LNCaP clone FGC (cell line): ENCODE results near the gene ARID5B.

Experiments
- DNase-seq: peaks from one replicate; pipeline ENCODE4 v3.0.0-alpha.2; 2011; ENCODE audit warnings: low read depth
- H3K4me3 ChIP-seq: 2 replicates; pipeline ENCODE4 v1.5.1; 2011; ENCODE audit warnings: mild to moderate bottlenecking, low read depth, low read length, control low read depth
- CTCF ChIP-seq: IDR thresholded peaks from 2 replicates; pipeline ENCODE4 v1.5.1; 2012; ENCODE audit warnings: mild to moderate bottlenecking; ENCODE audit not compliant: control insufficient read depth, insufficient read depth; ENCODE audit errors: extremely low read depth

Gene ARID5B

GRCh38 chr10:61951144-61951483, 49.6 kb downstream of the ARID5B start:
- no peak for DNase-seq
- TF ChIP-seq CTCF, result no peak

GRCh38 chr10:61952028-61952674, 50.7 kb downstream of the ARID5B start:
- TF ChIP-seq CTCF, result no peak
- no peak overlapping the region for H3K4me3 ChIP-seq
- no peak for DNase-seq

More at GRCh38 chr10:61951144-61951483, 49.6 kb downstream of the ARID5B start:
- H3K4me3 ChIP-seq, result no peak overlapping the region

GRCh38 chr10:61953183-61953582, 51.7 kb downstream of the ARID5B start:
- TF ChIP-seq CTCF, result no peak
- H3K4me3 ChIP-seq, result no peak overlapping the region
- no peak for DNase-seq

- no peak for TF ChIP-seq CTCF
- no peak overlapping the region for H3K4me3 ChIP-seq
Measured at GRCh38 chr10:61957806-61958205, 56.3 kb downstream of the ARID5B start.

GRCh38 chr10:61958311-61958710, 56.8 kb downstream of the ARID5B start:
- H3K4me3 ChIP-seq, result no peak overlapping the region
- DNase-seq, result no peak
- TF ChIP-seq CTCF, result no peak

More at GRCh38 chr10:61957806-61958205, 56.3 kb downstream of the ARID5B start:
- DNase-seq, result no peak

- DNase-seq, result no peak
- H3K4me3 ChIP-seq, result no peak overlapping the region
- no peak for TF ChIP-seq CTCF
Measured at GRCh38 chr10:61958805-61959204, 57.3 kb downstream of the ARID5B start.

GRCh38 chr10:61959814-61960213, 58.3 kb downstream of the ARID5B start:
- DNase-seq, result no peak
- no peak for TF ChIP-seq CTCF
- no peak overlapping the region for H3K4me3 ChIP-seq
